Prostate gland (tissue), 2 donors: ENCODE results near the gene EEF1AKMT3.

ENCODE experiments used
- POLR2A ChIP-seq: fragments of 450-650 bp; IDR thresholded peaks from one replicate; pipeline ENCODE4 v1.6.1; 2016; ENCODE audit warnings: antibody characterized with exemption, mild to moderate bottlenecking
- TF ChIP-seq, protein P1 (sequence below), 4 experiments: fragments of 200-600 bp in 2 of 4; fragments of 450-650 bp in 2 of 4; sonication (generic) in 2 of 4; IDR thresholded peaks; 1 replicate in 3 of 4; 2 replicates in 1 of 4; pipeline ENCODE4 v1.5.1; 2016 to 2019; ENCODE audit warnings: antibody characterized with exemption in 4 of 4, mild to moderate bottlenecking in 2 of 4, moderate library complexity in 2 of 4

DNA sequence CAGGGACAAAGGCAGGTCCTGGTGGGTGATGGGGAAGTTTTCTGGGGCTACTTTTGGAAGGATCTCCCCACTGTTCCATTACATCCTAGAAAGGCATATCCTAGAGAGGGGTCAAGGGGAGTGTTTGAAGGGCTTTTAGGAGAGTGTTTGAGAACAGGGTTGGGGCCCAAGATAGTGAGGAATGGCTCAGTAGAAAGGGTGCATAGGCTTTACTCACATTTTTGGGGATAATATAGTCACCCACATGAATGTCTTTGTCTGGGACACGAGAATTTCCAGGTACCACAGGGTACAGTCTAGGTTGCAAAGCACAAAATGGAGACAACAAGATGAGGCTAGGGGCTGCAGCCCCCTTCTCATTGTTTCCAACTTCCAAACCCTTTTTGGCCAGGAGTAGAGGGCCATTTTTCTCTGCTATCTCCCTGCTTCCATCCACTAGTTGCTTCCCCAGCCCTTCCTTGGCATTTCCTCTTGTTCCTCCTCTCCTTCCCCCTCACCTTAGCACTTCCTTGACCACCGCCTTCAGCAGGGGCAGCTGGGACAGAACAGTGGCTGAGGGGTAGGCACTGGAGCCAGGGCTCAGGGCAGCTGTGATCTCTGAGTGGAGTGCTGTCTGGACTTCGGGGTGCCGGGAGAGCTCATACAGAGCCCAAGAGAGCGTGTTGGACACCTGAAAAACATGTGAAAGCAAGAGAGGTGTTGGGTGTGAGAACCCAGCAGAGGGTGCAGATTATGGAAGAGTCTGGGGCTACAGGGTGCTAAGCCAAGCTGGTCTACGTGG lies 8.3 kb upstream of the EEF1AKMT3 start:
- TF ChIP-seq, protein P1, sequence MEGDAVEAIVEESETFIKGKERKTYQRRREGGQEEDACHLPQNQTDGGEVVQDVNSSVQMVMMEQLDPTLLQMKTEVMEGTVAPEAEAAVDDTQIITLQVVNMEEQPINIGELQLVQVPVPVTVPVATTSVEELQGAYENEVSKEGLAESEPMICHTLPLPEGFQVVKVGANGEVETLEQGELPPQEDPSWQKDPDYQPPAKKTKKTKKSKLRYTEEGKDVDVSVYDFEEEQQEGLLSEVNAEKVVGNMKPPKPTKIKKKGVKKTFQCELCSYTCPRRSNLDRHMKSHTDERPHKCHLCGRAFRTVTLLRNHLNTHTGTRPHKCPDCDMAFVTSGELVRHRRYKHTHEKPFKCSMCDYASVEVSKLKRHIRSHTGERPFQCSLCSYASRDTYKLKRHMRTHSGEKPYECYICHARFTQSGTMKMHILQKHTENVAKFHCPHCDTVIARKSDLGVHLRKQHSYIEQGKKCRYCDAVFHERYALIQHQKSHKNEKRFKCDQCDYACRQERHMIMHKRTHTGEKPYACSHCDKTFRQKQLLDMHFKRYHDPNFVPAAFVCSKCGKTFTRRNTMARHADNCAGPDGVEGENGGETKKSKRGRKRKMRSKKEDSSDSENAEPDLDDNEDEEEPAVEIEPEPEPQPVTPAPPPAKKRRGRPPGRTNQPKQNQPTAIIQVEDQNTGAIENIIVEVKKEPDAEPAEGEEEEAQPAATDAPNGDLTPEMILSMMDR (IDR thresholded peaks at IDR 0.05) = no peak
- TF ChIP-seq POLR2A = no peak
